GM12878 (cell line): ENCODE results near the gene PPP2R2B. TPM values are rescaled to one million over a fixed set of nuclear protein-coding genes. Genes with fewer than 3 reads are reported as not detected.

Experiments
- ATAC-seq: fragments of 200-7000 bp; cut with Tn5 transposase; 3 replicates; pipeline ENCODE4 v1.9.1; 2020; ENCODE audit warnings: mild to moderate bottlenecking, moderate library complexity
- BruUV-seq: library from RNA; stranded (reverse); fragments of 400-500 nt; replicated peaks from 2 replicates; lab custom pipeline; 2021; lab: Mats Ljungman, UMichigan
- CTCF ChIA-PET: fragments of 300-600 bp; sonication (Branson Sonifier 250); formaldehyde crosslinking; extraction: SDS; loops from one replicate; lab custom pipeline; 2021; ENCODE audit warnings: inconsistent platforms; lab: Yijun Ruan, JAX
- POLR2A ChIA-PET: fragments of 350-600 bp; formaldehyde crosslinking; extraction: SDS; loops from one replicate; lab custom pipeline; 2021; ENCODE audit warnings: inconsistent platforms; lab: Charles Lee
- RAD21 ChIA-PET: fragments of 300-600 bp; sonication (Branson Sonifier 250); formaldehyde crosslinking; loops from one replicate; lab custom pipeline; 2023; ENCODE audit warnings: antibody characterized with exemption; ENCODE audit not compliant: unreplicated experiment; lab: Charles Lee
- SMC1A ChIA-PET: fragments of 300-600 bp; sonication (Branson Sonifier 250); formaldehyde crosslinking; loops from one replicate; lab custom pipeline; 2023; ENCODE audit not compliant: unreplicated experiment, uncharacterized antibody; lab: Charles Lee
- DNase-seq: peaks from one replicate; pipeline ENCODE4 v3.0.0-alpha.2; 2011; ENCODE audit warnings: low read depth, low spot score
- FAIRE-seq: peaks from 3 replicates; lab custom pipeline; 2011; peaks lifted over from hg19 to GRCh38; lab: Jason Lieb, UNC
- H2AFZ ChIP-seq: 2 replicates; pipeline ENCODE4 v1.6.0; 2011; ENCODE audit warnings: low read depth, low read length, control low read depth; ENCODE audit not compliant: control insufficient read depth
- H3K27ac ChIP-seq: 2 replicates; pipeline ENCODE4 v1.5.1; 2011; ENCODE audit warnings: control low read depth; ENCODE audit not compliant: control insufficient read depth, insufficient read depth
- H3K27me3 ChIP-seq, 2 experiments: replicated peaks in 1 of 2; 2 replicates each; pipeline versions ENCODE4 v1.6.0 to v1.6.1; 2011; ENCODE audit warnings: low read length in 1 of 2; ENCODE audit not compliant: control insufficient read depth in 2 of 2, insufficient read depth in 2 of 2
- H3K36me3 ChIP-seq, 2 experiments: 2 replicates each; pipeline ENCODE4 v1.5.1; 2011; ENCODE audit warnings: low read length in 1 of 2; ENCODE audit not compliant: control insufficient read depth in 2 of 2, insufficient read depth in 2 of 2
- H3K4me1 ChIP-seq: 2 replicates; pipeline ENCODE4 v1.6.1; 2011; ENCODE audit warnings: mild to moderate bottlenecking, low read length, moderate library complexity, mixed read lengths; ENCODE audit not compliant: control insufficient read depth, insufficient read depth
- H3K4me2 ChIP-seq: 2 replicates; pipeline ENCODE4 v1.6.0; 2011; ENCODE audit warnings: control low read depth; ENCODE audit not compliant: control insufficient read depth, insufficient read depth
- H3K4me3 ChIP-seq: fragments of 200-600 bp; sonication (generic); 2 replicates; pipeline ENCODE4 v1.5.1; 2016
- H3K79me2 ChIP-seq: 2 replicates; pipeline ENCODE4 v1.6.0; 2011; ENCODE audit warnings: low read length; ENCODE audit not compliant: control insufficient read depth, insufficient read depth
- H3K9ac ChIP-seq: 2 replicates; pipeline ENCODE4 v1.8.0; 2011; ENCODE audit warnings: low read length, control low read depth, mixed read lengths; ENCODE audit not compliant: control insufficient read depth, insufficient read depth
- H3K9me3 ChIP-seq: replicated peaks from 3 replicates; pipeline ENCODE4 v1.5.1; 2011; ENCODE audit warnings: mild to moderate bottlenecking, low read length; ENCODE audit not compliant: control insufficient read depth, insufficient read depth
- H4K20me1 ChIP-seq: 2 replicates; pipeline ENCODE4 v1.6.0; 2011; ENCODE audit not compliant: control insufficient read depth, insufficient read depth
- BCL11A ChIP-seq: IDR thresholded peaks from 2 replicates; pipeline ENCODE4 v1.6.1; 2011; ENCODE audit warnings: low read depth, low read length
- NFIC ChIP-seq: IDR thresholded peaks from 2 replicates; pipeline ENCODE4 v1.6.1; 2012; ENCODE audit warnings: low read depth, mild to moderate bottlenecking, inconsistent platforms, low read length, moderate library complexity
- POU2F2 ChIP-seq: IDR thresholded peaks from 3 replicates; pipeline ENCODE4 v1.6.1; 2011; ENCODE audit warnings: low read depth, mild to moderate bottlenecking, low read length, borderline replicate concordance
- TCF12 ChIP-seq: IDR thresholded peaks from 2 replicates; pipeline ENCODE4 v1.6.1; 2011; ENCODE audit warnings: low read depth, mild to moderate bottlenecking, low read length
- ZBTB4 ChIP-seq: fragments of 450-650 bp; formaldehyde crosslinking; IDR thresholded peaks from 2 replicates; pipeline ENCODE4 v1.4.0; 2022; ENCODE audit warnings: mild to moderate bottlenecking, moderate library complexity
- ZNF592 ChIP-seq: fragments of 450-650 bp; IDR thresholded peaks from 2 replicates; pipeline ENCODE4 v1.6.1; 2017; ENCODE audit warnings: mild to moderate bottlenecking, moderate library complexity
- in situ Hi-C: fragments of 300-500 bp; cut with MboI; formaldehyde crosslinking; loops from 9 replicates; pipeline ENCODE4 v1.14.3; 2018; ENCODE audit warnings: mixed read lengths
- intact Hi-C: fragments of 100-400 bp; cut with micrococcal nuclease; formaldehyde crosslinking; loops from one replicate; pipeline ENCODE4 v1.14.2; 2022; ENCODE audit not compliant: unreplicated experiment
- polyA plus RNA-seq, 11 experiments: library from polyadenylated mRNA; depleted of rRNA in 4 of 11; unstranded in 6 of 11; stranded (reverse) in 5 of 11; fragments of >200 nt; fragmentation: Nextera tagmentation in 4 of 11; fragmentation: Illumina TruSeq in 1 of 11; extraction: Ambion mirVana in 4 of 11; extraction: Trizol in 1 of 11; gene quantifications; 1 replicate in 1 of 11; 2 replicates in 10 of 11; pipeline versions ENCODE4 v1.2.1 to v1.2.3, GENCODE V29; 2011 to 2016; ENCODE audit warnings: inconsistent platforms in 2 of 11, missing spikeins in 2 of 11, low read depth in 1 of 11
- total RNA-seq, 4 experiments: library from RNA; depleted of rRNA in 3 of 4; stranded (reverse); fragments of >200 nt in 3 of 4; fragmentation: Illumina TruSeq in 1 of 4; extraction: Trizol in 1 of 4; gene quantifications; 2 replicates each; pipeline versions ENCODE4 v1.2.1 to v1.2.3, GENCODE V29; 2013 to 2021

Gene PPP2R2B
- total and polyA plus RNA-seq, 10 of the 15 experiments (the other 5 are each of a cell fraction or from before 2014, with no cell fraction given): not detected

DNA sequence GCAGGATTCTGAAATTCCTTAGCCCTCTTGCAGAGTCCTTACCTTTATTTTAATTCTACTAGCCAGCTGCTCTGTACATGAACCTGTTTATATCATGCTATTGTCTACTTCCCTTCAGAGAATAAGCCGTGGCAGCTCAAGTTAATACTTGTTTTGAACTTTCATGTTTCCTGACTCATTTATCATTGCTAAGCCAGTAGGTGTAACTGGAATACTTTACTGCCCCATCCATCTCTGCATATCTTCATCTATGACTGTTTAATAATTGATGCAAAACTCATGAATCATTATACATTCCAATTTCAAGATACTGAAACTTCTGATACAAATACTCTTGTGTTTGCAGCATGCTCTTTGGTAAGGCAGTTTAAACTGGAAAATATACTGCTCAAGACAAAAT lies 174.7 kb downstream of the PPP2R2B start (continued):
- TF ChIP-seq ZNF592 (no peak), ZBTB4 (CRISPR knock-in tag) (no peak), TCF12 (no peak)

- Histone ChIP-seq H3K9me3 (no peaks in the 10 kb centered on the region), H3K4me1 (no peaks in the 10 kb centered on the region), H3K4me2 (no peak overlapping the region), H4K20me1 (no peaks in the 10 kb centered on the region), H3K79me2 (no peaks in the 10 kb centered on the region), H2AFZ (no peak overlapping the region), H3K27ac (no peak overlapping the region), H3K9ac (no peak overlapping the region), H3K36me3 (no peaks in the 10 kb centered on the region), H3K27me3 (no peaks in the 10 kb centered on the region), H3K4me3 (no peak overlapping the region)
- DNase-seq (no peak), FAIRE-seq (no peak), ATAC-seq (no peak)
- SMC1A ChIA-PET: no interaction called here
- in situ Hi-C loops: no loop called here
- POLR2A ChIA-PET: no interaction called here
- intact Hi-C loops: no loop called here
- no peak for TF ChIP-seq NFIC
- TF ChIP-seq BCL11A: no peak
- TF ChIP-seq POU2F2: no peak
- CTCF ChIA-PET: no interaction called here
- RAD21 ChIA-PET: no interaction called here
- BruUV-seq: no TSS peak
These were observed 175.1 kb downstream of the PPP2R2B start for GRCh38 chr5:146703499-146703898.
